ENCODE data around the gene FAIM. TPM values are rescaled to one million over a fixed set of nuclear protein-coding genes. Genes with fewer than 3 reads are reported as not detected.
"Not testable (repeated sequence)": the region's sequence is repeated elsewhere in the genome, so short reads cannot be mapped to it uniquely, and the experiment has no call there.

The FAIM gene
- total RNA-seq, 1 experiment from 2014 or later = 11.0 TPM

- Histone ChIP-seq H3K18ac (ENCODE audit: insufficient read length, low read depth, low read length) (no peak overlapping the region), H2BK20ac (ENCODE audit: low read depth, low read length, poor library complexity, severe bottlenecking) (no peak overlapping the region), H4K20me1 (ENCODE audit: control insufficient read depth, insufficient read depth, insufficient read length) (no peaks in the 10 kb centered on the region), H3K79me2 (ENCODE audit: insufficient read depth, low read length) (no peaks in the 10 kb centered on the region), H4K91ac (ENCODE audit: insufficient read length, low read depth, low read length) (no peak overlapping the region), H3K4me1 (ENCODE audit: insufficient read depth, low read length) (0 out of 2 replicates have a peak, but pooled peaks cover 3% of the 10 kb centered on the region), H4K8ac (replicated peaks; ENCODE audit: insufficient read length, low read depth, low read length) (no peak overlapping the region), H2AFZ (ENCODE audit: low read length) (no peak overlapping the region), H2BK12ac (ENCODE audit: insufficient read length, low read depth, low read length) (no peak overlapping the region), H3K27me3 (ENCODE audit: insufficient read depth, low read length) (no peaks in the 10 kb centered on the region), H3K9ac (ENCODE audit: extremely low read depth, insufficient read length, low read length) (no peak overlapping the region), H2BK120ac (ENCODE audit: low read depth, low read length, poor library complexity, severe bottlenecking) (no peak overlapping the region), H3K79me1 (ENCODE audit: insufficient read depth, low read depth, low read length, poor library complexity, severe bottlenecking) (no peaks in the 10 kb centered on the region), H3K4ac (ENCODE audit: low read depth, low read length) (no peak overlapping the region), H2AK5ac (ENCODE audit: insufficient read length, low read length) (no peak overlapping the region), H3K14ac (ENCODE audit: insufficient read depth, low read length) (no peak overlapping the region), H3K56ac (ENCODE audit: insufficient read length, low read depth, low read length) (no peak overlapping the region), H3T11ph (ENCODE audit: low read length) (no peak overlapping the region), H2BK5ac (ENCODE audit: insufficient read length, low read length) (no peak overlapping the region), H3K4me2 (ENCODE audit: insufficient read depth, insufficient read length, low read length) (no peak overlapping the region), H3K23me2 (ENCODE audit: insufficient read length, low read depth, low read length, poor library complexity, severe bottlenecking) (no peaks in the 10 kb centered on the region), H2BK15ac (ENCODE audit: low read depth, low read length) (no peak overlapping the region), H3K23ac (ENCODE audit: insufficient read length, low read depth, low read length) (no peak overlapping the region), H3K9me3 (ENCODE audit: control insufficient read depth, low read depth, low read length) (no peaks in the 10 kb centered on the region), H3K27ac (ENCODE audit: insufficient read length, low read depth, low read length) (no peak overlapping the region), H4K5ac (ENCODE audit: insufficient read length, low read depth, low read length) (no peak overlapping the region)
- WGBS (ENCODE audit: extremely low coverage, insufficient read length, low lambda C conversion rate) = no CpG with 5 or more reads among the region's 5 CpGs
- H3K36me3 Mint-ChIP-seq (ENCODE audit: insufficient read depth in 1 of 3, low read depth in 3 of 3) = peaks cover 32 to 55% (median 50%) of the 10 kb centered on the region in 3 experiments
- no peak for TF ChIP-seq CTCF (conservative IDR thresholded peaks at IDR 0.05)
- H3K27ac Mint-ChIP-seq = no peak overlapping the region
- H3K27me3 Mint-ChIP-seq (ENCODE audit: low read depth) = no peaks in the 10 kb centered on the region
- no peak overlapping the region for H3K4me3 Mint-ChIP-seq
- H3K9me3 Mint-ChIP-seq = peaks cover 10 to 11% of the 10 kb centered on the region in 2 experiments; a peak in 4 of 5 replicates
- no peak for DNase-seq
- peaks cover 3 to 5% of the 10 kb centered on the region in 2 experiments; a peak in 2 of 4 replicates for H3K4me1 Mint-ChIP-seq
Measured at GRCh38 chr3:138678874-138679392, 70.4 kb downstream of the FAIM start.

GRCh38 chr3:138680974-138681373 is 72.4 kb downstream of the FAIM start:
- H4K5ac ChIP-seq (ENCODE audit: insufficient read length, low read depth, low read length); H4K20me1 ChIP-seq (ENCODE audit: control insufficient read depth, insufficient read depth, insufficient read length); H3K27me3 Mint-ChIP-seq (ENCODE audit: low read depth); H2AFZ ChIP-seq (ENCODE audit: low read length); H3K18ac ChIP-seq (ENCODE audit: insufficient read length, low read depth, low read length); H3K4ac ChIP-seq (ENCODE audit: low read depth, low read length); H3K9me3 Mint-ChIP-seq; H2BK20ac ChIP-seq (ENCODE audit: low read depth, low read length, poor library complexity, severe bottlenecking); H3K23ac ChIP-seq (ENCODE audit: insufficient read length, low read depth, low read length); H3K79me1 ChIP-seq (ENCODE audit: insufficient read depth, low read depth, low read length, poor library complexity, severe bottlenecking); H2AK5ac ChIP-seq (ENCODE audit: insufficient read length, low read length); DNase-seq; H3T11ph ChIP-seq (ENCODE audit: low read length); H3K4me1 ChIP-seq (ENCODE audit: insufficient read depth, low read length); H3K9ac ChIP-seq (ENCODE audit: extremely low read depth, insufficient read length, low read length); H3K9me3 ChIP-seq (ENCODE audit: control insufficient read depth, low read depth, low read length); H3K4me1 Mint-ChIP-seq; H4K91ac ChIP-seq (ENCODE audit: insufficient read length, low read depth, low read length); H3K27me3 ChIP-seq (ENCODE audit: insufficient read depth, low read length); H3K23me2 ChIP-seq (ENCODE audit: insufficient read length, low read depth, low read length, poor library complexity, severe bottlenecking); H3K79me2 ChIP-seq (ENCODE audit: insufficient read depth, low read length); H2BK12ac ChIP-seq (ENCODE audit: insufficient read length, low read depth, low read length); H3K4me2 ChIP-seq (ENCODE audit: insufficient read depth, insufficient read length, low read length); H3K4me3 Mint-ChIP-seq; H3K27ac ChIP-seq (ENCODE audit: insufficient read length, low read depth, low read length); H2BK5ac ChIP-seq (ENCODE audit: insufficient read length, low read length); H2BK15ac ChIP-seq (ENCODE audit: low read depth, low read length); H4K8ac ChIP-seq (replicated peaks; ENCODE audit: insufficient read length, low read depth, low read length); H3K14ac ChIP-seq (ENCODE audit: insufficient read depth, low read length); H2BK120ac ChIP-seq (ENCODE audit: low read depth, low read length, poor library complexity, severe bottlenecking); H3K56ac ChIP-seq (ENCODE audit: insufficient read length, low read depth, low read length): not testable (repeated sequence)
- peaks cover 15 to 37% (median 34%) of the 10 kb centered on the region in 3 experiments; a peak in 6 of 7 replicates for H3K36me3 Mint-ChIP-seq (ENCODE audit: insufficient read depth in 1 of 3, low read depth in 3 of 3)
- WGBS (ENCODE audit: extremely low coverage, insufficient read length, low lambda C conversion rate) = no CpG with 5 or more reads among the region's 6 CpGs
- 0 out of 7 replicates have a peak overlapping the region, but pooled peaks of 1 of the 3 experiments have one; percentile 50 for H3K27ac Mint-ChIP-seq

Data from H9 (cell line).